GM10847 (cell line): ENCODE data around the gene NUDT5.

Experiments used
- POLR2A ChIP-seq: IDR thresholded peaks from 2 replicates; pipeline ENCODE4 v1.6.1; 2011; ENCODE audit not compliant: insufficient read length; ENCODE audit errors: extremely low read depth

Gene NUDT5

DNA sequence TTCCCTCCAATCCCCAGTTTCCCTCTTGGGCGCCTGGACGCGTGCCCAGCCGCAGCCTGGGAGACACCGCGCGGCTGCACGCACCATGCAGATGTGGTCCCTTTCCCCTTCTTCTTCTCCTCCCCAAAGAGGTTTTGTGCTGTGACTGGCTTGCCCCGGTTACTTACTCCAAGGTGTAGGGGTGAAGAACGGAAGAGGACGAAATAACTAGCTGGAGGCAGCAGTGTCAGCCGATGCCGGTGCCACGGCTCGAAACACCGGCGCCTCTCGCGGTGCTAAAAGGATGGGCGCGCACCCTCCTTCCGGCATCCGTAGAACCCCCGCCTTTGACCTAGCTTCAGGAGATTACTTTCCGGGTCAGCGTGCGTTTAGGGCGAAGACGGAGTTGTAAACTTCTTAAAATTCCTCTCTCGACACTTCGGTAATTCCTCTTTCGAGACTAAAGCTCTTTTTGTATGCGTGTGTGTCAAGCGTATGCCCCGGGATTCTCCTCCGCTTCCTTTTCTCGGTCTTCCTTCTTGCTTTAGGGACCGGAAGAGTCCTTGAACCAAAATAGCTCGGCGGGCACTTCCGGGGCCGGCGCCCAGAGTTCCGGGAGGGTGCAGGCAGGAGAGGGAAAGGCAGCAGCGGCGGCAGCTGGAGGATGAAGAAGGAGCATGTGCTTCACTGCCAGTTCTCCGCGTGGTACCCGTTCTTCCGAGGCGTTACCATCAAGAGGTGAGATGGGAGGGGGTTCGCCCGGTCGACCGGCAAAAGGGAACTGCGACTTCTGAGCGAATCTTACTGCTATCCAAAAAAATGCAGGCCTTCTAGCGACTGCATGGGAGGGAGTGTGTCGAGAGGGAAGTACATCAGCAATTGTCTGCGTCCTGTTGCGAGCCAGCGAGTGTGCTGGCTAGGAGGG, at the start of gene NUDT5, which contains the start of gene CDC123:
Gene NUDT5, minus strand, starts transcription at position 289 of the 904 bp plus-strand sequence. CDS start 9,600 bp downstream, outside the sequence.
Gene CDC123, plus strand, starts transcription at position 586 of the 904 bp plus-strand sequence. Its CDS starts 58 bp downstream, at position 644.
- peak; percentile 28 for TF ChIP-seq POLR2A

GRCh38 chr10:12243864-12244620, 48.4 kb upstream of the NUDT5 start:
- TF ChIP-seq POLR2A, result no peak

DNA sequence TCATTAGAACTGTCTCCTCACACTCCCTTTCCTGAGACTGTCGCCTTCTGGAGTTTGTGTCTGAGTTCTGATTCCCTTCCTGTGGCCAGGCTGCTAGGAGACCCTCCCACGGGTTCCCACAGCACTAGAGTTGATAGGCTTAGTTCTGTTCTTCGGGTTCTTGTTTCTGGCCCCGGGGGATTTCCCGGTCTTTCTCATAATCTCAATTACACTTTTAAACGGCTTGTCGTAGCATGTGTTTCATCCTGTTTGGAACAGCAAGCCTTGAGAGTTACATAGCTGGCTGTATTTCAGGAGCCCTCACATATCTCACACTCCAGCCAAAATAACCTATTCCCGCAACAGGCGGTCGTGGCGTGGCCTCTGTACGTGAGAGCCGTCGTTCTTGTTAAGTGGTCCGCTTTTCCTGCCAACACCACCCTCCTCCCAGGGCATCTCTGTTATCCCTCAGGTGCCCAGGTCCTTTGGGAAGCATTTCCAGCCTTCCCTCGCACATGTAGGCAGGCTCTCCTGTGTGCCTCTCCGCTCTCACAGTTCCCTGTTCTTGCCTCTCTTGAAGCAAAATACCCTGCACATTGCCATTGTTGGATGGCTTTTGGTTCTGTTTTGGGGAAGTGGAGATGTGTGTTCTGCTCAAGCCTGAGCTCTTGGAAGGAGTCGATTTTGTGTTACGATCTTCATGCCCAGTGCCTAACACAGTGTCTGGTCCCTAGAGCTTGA, 46.3 kb upstream of the NUDT5 start:
- no peak for TF ChIP-seq POLR2A

DNA sequence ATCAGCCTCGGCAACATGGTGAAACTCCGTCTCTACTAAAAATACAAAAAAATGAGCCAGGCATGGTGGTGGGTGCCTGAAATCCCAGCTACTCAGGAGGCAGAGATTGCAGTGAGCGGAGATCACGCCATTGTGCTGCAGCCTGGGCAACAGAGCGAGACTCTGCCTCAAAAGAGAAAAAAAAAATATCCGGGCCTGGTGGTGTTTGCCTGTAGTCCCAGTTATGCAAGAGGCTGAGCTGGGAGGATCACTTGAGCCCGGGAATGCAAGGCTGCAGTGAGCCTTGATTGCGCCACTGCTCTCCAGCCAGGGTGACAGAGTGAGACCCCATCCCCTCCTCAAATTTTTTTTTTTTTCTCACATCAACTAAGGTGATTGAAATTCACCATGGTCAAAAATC, 43.1 kb upstream of the NUDT5 start:
- no peak for TF ChIP-seq POLR2A

GRCh38 chr10:12237265-12238220, 41.9 kb upstream of the NUDT5 start:
- no peak for TF ChIP-seq POLR2A

GRCh38 chr10:12235796-12236195, 40.1 kb upstream of the NUDT5 start:
- TF ChIP-seq POLR2A, result no peak

DNA sequence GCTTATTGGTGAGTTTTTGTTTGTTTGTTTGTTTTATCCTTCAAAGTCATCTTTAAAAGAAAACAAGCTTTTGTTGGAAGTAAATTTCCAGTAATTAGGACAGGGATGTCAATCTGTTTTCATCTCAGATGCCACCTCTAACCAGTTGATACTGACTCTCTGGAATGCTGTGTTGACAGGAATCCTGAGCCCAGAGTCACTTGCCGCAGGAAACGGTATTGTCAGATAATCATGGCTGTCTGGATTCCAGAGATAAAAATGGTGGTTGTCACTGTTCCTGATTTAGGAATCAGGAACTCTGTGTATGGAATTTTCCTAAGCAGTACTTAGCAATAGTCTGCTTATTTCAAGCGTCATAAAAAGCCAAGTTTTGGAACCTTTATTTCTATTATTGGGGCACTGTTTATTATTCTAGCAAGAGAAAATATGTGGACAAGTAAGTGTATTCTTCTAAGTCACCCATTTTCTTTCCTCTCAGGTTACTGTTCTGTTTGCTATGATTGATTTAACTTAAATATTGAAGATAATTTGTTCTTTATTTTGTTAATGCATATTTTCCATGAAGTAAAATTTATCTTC, 39.5 kb upstream of the NUDT5 start:
- no peak for TF ChIP-seq POLR2A

DNA sequence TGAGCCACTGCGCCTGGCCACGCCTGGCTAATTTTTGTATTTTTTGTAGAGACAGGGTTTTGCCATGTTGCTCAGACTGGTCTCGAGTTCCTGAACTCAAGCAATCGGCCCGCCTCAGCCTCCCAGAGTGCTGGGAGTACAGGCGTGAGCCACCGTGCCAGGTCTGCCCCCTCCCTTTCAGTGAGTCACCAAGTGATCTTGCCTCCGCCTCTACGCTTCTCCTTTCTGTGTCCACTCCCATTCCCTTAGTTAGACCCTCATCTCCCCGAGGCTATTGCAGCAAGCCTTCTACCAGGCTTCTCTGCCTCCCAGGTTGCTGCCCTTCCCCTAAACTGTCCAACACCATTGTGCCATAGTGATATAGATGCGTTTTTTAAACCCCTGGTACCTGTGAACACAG, 33.2 kb upstream of the NUDT5 start:
- no peak for TF ChIP-seq POLR2A

DNA sequence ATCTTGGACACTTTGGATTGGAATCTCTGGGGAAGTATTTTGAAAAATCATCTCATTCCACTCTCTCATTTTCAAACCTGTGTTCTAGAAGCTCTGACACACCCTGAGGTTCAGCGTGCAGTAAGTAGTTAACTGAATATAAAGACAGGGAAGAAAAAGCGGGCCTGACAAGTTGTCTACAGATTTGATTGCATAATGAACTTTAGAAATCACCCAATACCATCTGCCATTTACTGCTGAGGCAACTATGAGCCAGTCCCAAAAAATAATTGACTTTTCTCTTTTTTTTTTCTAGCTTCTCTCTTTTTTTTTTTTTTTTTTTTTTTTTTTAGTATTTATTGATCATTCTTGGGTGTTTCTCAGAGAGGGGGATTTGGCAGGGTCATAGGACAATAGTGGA, 29.8 kb upstream of the NUDT5 start:
- no peak for TF ChIP-seq POLR2A

DNA sequence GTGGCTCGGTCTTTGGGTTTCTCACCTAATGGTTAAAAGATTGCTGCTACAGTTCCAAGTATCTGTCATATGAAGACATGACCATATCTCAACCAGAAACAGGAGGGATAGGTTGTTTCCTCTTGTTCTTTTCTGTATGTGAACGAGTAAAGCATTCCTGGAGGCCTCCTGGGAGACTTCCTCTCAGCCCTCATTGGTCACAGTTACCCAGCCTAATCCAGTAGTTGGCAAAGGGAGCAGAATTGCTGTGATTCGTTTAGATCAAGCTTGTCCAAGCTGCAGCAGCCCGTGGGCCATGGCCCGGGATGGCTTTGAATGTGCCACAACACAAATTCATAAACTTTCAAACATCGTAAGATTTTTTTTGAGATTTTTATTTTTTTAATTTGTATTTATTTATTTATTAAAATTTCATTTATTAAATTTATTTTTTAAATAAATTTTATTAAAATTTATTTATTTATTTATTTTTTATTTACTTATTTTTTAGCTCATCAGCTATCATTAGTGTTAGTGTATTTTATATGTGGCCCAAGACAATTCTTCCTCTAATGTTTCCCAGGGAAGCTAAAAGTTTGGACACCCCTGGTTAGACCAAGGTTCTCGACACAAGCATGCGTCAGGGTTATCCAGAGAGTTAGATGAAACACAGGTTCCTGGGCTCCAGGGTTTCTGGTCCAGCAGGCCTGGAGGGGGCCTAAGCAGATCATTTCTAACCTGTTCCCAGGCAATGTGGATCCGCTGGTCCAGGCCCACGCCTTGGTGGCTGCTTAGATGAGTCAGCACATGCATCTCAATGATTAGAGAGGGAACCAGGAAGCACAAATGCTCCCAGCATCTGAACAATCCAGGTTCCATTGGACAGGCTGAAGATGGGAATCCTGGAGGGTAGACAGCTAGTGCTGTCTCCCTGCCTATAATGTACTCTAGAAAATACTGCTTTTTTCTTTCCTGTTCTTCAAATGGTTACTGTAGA, 25.9 kb upstream of the NUDT5 start:
- TF ChIP-seq POLR2A, result no peak

DNA sequence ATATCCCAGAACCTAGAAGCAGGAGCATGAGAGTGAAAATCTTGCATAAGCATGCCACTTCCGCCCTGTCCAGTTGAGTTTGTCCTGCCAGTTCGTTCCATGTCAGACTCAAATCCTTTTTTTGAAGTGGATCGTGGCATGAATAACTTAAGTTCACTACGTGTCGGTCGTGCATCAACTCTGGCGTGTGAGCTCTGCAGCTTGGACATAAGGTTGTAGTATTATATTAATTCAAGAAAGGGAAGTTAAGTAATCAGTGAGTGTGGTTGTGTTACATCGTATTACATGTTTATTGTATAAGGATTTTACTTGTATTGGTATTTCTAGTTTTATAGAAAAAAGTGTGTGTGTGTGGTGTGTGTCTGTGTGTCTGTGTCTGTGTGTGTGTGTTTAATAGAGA, 23.3 kb upstream of the NUDT5 start:
- no peak for TF ChIP-seq POLR2A

- TF ChIP-seq POLR2A, result no peak
These were observed 19.1 kb upstream of the NUDT5 start for GRCh38 chr10:12214763-12215218.

DNA sequence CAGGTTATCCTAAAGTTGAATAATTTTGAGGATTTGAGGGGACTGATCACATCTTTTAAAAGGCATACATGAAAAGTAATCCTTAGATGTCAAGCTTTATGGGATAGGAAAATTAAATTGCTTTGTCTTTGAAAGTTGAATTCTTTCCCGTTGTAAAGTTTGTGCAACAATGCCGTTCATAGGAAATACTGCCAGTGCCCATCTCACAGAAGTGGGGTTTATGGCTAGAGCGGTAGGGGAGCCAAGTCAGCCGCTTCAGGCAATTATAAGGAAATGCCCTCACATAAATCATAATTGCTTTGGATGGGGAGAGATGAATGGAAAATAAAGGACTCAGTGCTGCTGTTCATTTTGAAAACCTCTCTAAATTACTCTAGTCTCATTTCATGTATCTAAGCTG, 18.4 kb upstream of the NUDT5 start:
- no peak for TF ChIP-seq POLR2A
